Right lobe of liver (tissue), 4 donors: ENCODE results near the gene MAPKAP1.

Source experiments
- POLR2A ChIP-seq: fragments of 450-650 bp; IDR thresholded peaks from one replicate; pipeline ENCODE4 v1.6.1; 2017; ENCODE audit warnings: antibody characterized with exemption, mild to moderate bottlenecking
- TF ChIP-seq, protein P1 (sequence below), 4 donors: fragments of 200-600 bp in 3 of 4; fragments of 450-650 bp in 1 of 4; IDR thresholded peaks; one replicate each; pipeline versions ENCODE4 v1.5.1 to v1.8.0; 2016 to 2022; ENCODE audit warnings: antibody characterized with exemption in 4 of 4, mild to moderate bottlenecking in 2 of 4
- donor health status: DM: no; HTN: no; CAD: no.
- donor health status: DM: no; HTN: no; CAD: no.
- donor health status: DM: no; HTN: yes; CAD: no.

DNA sequence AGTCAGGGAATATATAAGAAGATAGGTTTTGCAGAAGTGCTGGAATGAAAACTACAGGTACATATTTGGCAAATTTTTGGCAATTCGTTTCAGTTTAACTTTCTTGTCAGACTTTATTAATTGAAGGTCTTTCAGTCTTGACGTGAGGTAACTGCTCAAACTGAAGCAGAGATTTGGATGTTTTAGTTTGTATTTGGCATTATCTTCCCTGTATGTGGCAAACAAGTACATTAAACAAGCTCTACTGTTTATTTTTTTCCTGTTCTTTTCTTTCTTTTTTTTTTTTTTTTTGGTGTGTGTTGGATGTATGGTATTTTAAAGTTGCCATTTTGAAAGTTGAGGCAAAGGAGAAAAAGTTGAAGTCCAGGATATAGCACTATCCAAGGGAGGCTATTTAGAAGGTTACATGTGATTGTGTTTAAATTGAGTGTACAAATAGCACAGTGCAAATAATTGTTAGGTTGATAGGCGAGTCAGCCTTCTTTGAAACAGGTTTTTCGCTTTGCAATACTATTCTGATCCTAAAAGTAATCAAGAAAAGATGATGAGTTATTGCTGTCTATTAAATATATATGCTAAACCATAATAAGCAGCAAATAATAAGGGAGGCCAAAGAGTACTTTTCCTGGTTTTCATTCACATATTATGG is 42.4 kb upstream of the MAPKAP1 start:
- TF ChIP-seq, protein P1, sequence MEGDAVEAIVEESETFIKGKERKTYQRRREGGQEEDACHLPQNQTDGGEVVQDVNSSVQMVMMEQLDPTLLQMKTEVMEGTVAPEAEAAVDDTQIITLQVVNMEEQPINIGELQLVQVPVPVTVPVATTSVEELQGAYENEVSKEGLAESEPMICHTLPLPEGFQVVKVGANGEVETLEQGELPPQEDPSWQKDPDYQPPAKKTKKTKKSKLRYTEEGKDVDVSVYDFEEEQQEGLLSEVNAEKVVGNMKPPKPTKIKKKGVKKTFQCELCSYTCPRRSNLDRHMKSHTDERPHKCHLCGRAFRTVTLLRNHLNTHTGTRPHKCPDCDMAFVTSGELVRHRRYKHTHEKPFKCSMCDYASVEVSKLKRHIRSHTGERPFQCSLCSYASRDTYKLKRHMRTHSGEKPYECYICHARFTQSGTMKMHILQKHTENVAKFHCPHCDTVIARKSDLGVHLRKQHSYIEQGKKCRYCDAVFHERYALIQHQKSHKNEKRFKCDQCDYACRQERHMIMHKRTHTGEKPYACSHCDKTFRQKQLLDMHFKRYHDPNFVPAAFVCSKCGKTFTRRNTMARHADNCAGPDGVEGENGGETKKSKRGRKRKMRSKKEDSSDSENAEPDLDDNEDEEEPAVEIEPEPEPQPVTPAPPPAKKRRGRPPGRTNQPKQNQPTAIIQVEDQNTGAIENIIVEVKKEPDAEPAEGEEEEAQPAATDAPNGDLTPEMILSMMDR (IDR thresholded peaks at IDR 0.05) = no peak
- no peak for TF ChIP-seq POLR2A
